H1 (cell line): ENCODE data around the gene ETF1. TPM values are rescaled to one million over a fixed set of nuclear protein-coding genes. Genes with fewer than 3 reads are reported as not detected.
A peak's percentile ranks its signal among the peaks of the same experiment; 100 is the strongest.

Experiments
- CHD2 ChIP-seq: IDR thresholded peaks from 2 replicates; pipeline ENCODE4 v1.6.1; 2012; ENCODE audit warnings: low read length, improper control_type of control experiment
- CHD7 ChIP-seq: fragments of 300-600 bp; sonication (generic); IDR thresholded peaks from 2 replicates; pipeline ENCODE4 v1.7.1; 2012; ENCODE audit warnings: low read length, moderate library complexity, mild to moderate bottlenecking, inconsistent platforms; ENCODE audit not compliant: insufficient replicate concordance
- CREB1 ChIP-seq: IDR thresholded peaks from 2 replicates; pipeline ENCODE4 v1.6.1; 2012; ENCODE audit warnings: inconsistent platforms
- CTCF ChIP-seq, 3 experiments: IDR thresholded peaks; 1 replicate in 2 of 3; 2 replicates in 1 of 3; pipeline versions ENCODE4 v1.5.1 to v1.6.1; 2011; ENCODE audit warnings: low read length in 3 of 3, mild to moderate bottlenecking in 3 of 3, inconsistent platforms in 2 of 3, low read depth in 1 of 3, moderate library complexity in 1 of 3; ENCODE audit not compliant: insufficient read depth in 1 of 3; ENCODE audit errors: control extremely low read depth in 1 of 3
- EGR1 ChIP-seq: IDR thresholded peaks from 2 replicates; pipeline ENCODE4 v1.6.1; 2011; ENCODE audit warnings: low read depth, low read length, borderline replicate concordance
- JUN ChIP-seq: IDR thresholded peaks from 2 replicates; pipeline ENCODE4 v1.6.1; 2011; ENCODE audit warnings: low read depth, mild to moderate bottlenecking, improper control_type of control experiment, low read length
- RXRA ChIP-seq: IDR thresholded peaks from 2 replicates; pipeline ENCODE4 v1.6.1; 2011; ENCODE audit warnings: low read depth, mild to moderate bottlenecking, low read length, moderate library complexity; ENCODE audit not compliant: insufficient read depth
- polyA plus RNA-seq, 7 experiments: library from polyadenylated mRNA; depleted of rRNA in 3 of 7; stranded (reverse) in 5 of 7; unstranded in 2 of 7; fragments of >200 nt in 5 of 7; fragments of 200-250 nt in 2 of 7; gene quantifications; 1 replicate in 5 of 7; 2 replicates in 1 of 7; 4 replicates in 1 of 7; pipeline versions ENCODE4 v1.2.1 to v1.2.3, GENCODE V29; 2011 to 2013; ENCODE audit warnings: missing spikeins in 2 of 7, mixed read lengths in 2 of 7
- total RNA-seq: library from RNA; stranded (reverse); fragmentation: NEBNext Ultra II Directional; extraction: Animal tissue kit (Norgen Biotek cat#: 25700); gene quantifications from 2 replicates; pipeline ENCODE4 v1.2.1, GENCODE V29; 2021

ETF1 gene
- total and polyA plus RNA-seq, 2 of the 8 experiments (the other 6 are each of a cell fraction or from before 2014, with no cell fraction given) = 50.5 to 168 TPM

- TF ChIP-seq CHD2 (no peak), CTCF (IDR thresholded peaks at IDR 0.05; ENCODE audit: control extremely low read depth in 1 of 3, insufficient read depth in 1 of 3, low read depth in 1 of 3, low read length in 3 of 3) (0 out of 4 replicates have a peak, but pooled peaks of 1 of the 3 experiments have one; percentile 16), EGR1 (0 out of 2 replicates have a peak, but pooled peaks have one; percentile 60), CREB1 (peak; percentile 78), RXRA (no peak), JUN (no peak), CHD7 (no peak)
Measured at GRCh38 chr5:138465261-138466124, 77.5 kb downstream of the ETF1 start, which contains the start of gene EGR1 (continued).
